ENCODE measurements around the gene CASP4.
A peak's percentile ranks its signal among the peaks of the same experiment; 100 is the strongest.
"Not testable (repeated sequence)": the region's sequence is repeated elsewhere in the genome, so short reads cannot be mapped to it uniquely, and the experiment has no call there.

Gene CASP4

DNA sequence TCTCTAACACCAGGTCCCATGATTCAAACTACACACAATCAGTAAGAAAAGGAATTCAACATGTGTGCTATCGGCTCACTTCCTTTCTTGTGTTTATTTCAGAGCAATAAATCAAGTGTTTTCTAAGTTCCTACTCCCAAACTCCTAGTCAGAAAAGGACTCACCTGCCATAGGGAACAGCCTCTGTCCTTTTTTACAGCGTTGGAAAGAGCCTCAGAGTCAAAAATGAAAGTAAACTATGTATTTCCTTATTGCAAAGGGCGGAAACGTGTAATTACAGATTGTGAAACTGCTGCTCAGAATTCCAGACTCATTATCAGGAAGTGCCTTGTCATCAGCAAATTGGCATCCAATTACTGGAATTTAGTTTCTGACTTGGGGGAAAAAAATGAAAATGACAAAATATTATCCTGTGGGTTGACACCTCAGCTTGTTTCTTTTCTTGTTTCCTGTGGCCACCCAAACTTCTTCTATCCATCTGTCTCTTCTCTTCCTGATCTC, at the start of gene CASP4:
TSS of gene CASP4 (minus strand) at position 220 of the 501 bp plus-strand sequence. CDS start at position 171, 49 bp downstream.
- peak; percentile 89 to 96 for DNase-seq

DNA sequence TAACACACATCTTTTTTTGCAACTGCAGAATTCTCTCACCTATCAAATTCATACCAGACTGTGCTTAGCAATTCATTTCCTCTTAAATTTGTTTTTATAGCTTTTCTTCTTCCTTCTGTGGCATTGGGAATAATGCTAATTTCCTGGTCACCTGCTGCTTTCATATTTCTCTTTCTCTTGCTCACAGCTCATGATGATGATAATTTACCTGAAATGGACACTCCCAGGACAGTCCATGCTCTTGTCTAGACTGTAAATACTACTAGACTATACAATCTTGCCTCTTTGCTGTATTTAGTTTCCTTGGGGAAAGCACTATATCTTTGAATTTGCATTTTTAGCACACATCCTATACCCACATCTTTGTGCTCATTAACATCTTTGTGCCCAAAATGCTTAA, 39.1 kb upstream of the CASP4 start:
- no peak for DNase-seq

DNA sequence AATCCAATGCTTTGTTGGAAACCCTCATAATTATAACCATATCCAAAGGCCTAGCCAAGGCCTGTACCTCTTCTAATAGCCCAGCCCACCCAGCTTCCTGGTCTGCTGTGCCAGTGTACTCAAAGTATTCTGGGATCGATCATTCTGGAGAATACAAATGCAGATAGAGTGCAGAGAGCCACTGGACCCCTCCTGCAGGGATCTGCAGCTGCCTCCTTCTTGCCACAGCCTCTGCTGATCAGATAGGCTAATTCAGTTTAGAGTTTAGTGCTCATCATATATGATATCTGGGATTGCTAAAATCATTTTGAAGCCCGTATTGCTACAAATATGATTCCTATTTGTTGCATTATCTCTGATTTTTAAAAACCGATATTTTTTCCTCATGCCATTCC, 37.1 kb upstream of the CASP4 start:
- peak in 1 of 2 experiments; percentile 59 for DNase-seq

DNA sequence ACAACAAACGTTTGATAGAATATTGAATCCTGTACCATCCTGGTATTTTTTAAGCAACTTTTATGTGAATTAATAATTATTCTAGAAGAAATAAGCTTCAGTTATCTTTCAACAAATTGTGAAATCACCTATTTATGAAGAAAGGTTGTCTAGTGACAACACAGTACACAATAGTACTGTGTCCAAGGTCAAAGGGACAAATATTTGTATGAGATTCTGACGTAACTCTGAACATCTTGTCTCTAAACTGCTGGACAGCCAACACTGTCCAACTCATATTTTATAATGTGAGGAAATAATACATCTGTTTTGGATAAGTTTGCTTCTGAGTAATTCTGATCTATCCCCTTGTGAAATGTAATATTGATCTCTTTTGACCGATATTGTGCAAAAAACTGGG, 35.6 kb upstream of the CASP4 start:
- no peak for DNase-seq

DNA sequence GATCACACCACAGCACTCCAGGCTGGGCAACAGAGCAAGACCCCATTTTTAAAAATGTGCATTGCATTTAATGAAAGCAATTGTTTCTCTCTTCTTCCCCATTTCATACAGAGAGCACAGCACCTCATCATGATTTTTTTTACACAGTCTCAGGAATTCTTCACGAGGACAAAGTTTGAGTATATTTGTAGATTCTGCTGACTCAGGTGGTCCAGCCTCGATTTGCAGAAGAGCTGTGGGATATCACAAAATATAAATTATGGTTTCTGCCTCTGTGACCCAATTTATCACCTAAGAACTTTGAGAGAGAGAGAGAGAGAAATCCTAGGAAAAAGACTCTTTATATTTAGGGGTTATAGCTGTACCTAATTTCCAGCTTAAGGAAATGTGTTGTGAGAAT, 34.8 kb upstream of the CASP4 start:
- no peak for DNase-seq

DNA sequence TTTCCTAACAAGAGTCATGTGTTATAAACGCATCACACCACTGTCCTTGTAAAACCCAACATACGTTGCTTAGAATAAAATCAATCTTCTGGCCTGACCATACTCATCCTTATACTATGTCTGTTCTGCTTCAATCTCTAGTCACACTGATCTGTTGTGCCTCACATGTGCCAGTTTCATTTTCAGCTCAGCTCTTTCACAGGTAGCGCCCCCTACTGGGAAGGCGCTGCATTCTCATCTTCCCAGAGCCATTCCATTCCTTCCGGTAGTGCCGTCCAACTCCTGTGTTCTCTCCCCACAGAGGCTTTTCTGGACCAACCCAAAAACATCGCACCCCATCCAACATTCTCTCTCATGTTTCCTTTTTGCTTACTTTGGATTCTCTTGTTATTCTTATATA, 32.4 kb upstream of the CASP4 start:
- peak in 1 of 2 experiments; percentile 25 for DNase-seq

DNA sequence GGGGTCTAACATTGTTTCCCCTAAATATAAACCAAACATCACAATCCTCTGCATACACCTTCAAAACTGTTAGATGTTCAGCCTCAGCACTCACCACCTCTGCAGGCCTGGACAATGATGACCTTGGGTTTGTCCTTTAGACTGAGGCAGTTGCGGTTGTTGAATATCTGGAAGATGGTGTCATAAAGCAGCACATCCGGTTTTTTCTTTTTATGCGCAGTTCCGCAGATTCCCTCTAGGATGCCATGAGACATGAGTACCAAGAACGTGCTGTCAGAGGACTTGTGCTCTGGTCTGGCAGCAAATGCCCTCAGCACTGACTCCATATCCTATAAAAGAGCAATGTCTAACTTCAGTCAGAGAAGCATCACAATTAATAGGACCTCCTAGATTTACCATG, 31.8 kb upstream of the CASP4 start:
- peak; percentile 43 to 44 for DNase-seq

DNA sequence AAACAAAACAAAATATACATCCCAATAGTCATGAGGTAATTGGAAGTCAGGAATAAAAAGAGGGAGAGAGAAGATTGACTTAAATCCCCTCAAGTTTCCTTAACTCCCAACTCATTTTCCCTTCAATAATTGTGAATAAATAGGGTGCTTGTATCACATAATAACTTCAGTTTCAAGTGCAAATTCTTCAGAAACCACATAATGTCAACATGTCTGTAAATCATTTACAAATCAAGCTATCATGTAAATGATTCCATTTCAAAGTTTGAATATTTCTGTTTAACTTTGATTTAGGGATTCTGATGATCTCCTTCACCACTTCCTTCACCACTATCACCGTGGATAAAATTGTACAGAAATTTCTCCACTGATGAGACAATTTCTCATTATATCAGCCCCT, 31.3 kb upstream of the CASP4 start:
- DNase-seq: no peak

DNA sequence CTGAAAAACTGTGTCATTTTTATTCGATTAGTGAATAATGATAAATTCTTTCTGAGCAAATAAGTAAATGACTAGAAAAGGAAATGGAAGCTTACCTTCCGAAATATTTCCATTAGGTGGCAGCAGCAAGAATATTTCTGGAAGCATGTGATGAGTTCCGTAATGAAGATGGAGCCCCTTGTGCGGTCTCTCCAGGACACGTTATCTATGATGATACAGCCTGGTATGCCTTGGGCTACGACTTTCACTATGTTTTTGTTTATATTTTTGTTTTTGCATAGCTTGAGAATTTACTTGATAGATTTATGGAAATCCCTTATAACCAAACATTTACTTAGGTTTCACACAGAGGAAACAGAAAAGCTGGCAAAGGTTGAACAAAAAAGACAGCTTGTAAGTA, 28.9 kb upstream of the CASP4 start:
- peak in 1 of 2 experiments; percentile 16 for DNase-seq

DNA sequence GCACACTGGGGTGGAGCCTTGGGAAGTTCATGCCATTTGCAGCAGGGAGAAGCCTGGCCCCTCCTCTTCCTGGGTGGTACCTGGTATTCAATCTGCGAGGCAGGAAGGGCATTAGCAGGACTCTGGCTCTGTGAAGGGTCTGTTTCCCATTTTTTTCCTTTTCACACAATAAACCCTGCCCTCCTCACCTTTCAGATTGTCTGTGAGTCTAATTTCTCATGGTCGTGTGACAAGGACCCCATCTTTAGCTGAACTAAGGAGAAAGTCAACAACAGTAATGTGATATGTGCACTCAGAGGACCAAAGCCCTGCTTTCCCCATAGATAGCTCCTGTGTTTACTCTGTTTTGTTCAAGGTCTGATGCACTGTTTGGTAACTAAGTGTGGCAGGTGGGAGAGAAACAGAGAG, 26.6 kb upstream of the CASP4 start:
- DNase-seq: no peak

DNA sequence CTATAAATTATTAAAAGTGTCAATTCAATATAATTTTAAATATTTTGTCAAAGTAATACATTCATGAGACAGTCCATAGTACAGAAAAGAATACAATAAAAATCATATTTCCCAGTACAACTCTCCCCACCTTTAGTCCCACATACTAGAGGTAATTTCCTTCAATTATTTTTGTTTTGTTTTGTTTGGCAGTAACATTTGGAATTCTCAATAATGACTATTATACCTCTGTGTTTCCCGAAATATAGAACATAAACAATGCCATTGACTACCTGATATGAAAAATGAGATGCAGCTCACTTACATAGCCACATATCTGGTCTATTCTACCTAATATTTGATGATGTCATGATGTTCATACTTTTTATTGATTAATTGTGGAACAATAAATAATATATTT, 24.4 kb upstream of the CASP4 start:
- DNase-seq: no peak

DNA sequence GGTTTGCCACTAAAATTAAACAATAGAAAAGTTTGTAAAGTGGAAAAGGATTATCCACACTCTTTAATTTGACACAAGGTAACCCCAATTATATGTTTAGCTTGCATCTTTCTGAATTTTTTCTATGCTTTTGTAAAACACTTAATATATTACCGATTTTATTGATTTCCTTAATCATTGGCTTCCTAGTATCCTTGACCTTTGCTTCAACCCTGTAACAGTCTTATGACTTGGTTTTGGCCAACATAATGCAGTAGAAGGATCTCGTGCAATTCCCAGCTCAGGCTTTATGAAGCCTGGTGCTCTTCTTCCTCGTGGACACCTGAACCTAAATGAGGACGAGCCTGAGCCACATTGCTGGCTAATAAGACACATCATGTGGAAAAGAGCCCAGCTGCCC, 23.6 kb upstream of the CASP4 start:
- no peak for DNase-seq

DNA sequence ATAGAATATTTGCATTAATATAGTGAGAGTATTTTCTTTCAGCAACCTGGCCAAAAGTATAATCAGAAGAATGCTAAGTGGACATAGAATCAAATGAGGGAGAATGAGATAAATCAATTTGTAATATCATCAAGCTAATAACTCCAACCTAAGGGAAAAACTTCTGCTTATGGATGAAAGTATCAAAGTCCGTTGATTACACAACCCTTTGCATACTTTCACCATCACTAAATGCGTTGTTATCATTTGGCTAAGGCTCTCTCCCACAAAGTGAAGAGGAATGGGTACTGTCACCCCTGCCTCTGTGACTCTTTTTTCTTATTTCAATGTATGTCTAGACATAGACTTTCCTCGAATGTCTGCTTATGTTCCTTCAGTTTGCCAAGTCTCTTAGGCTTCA, 16.4 kb upstream of the CASP4 start:
- no peak for DNase-seq

DNA sequence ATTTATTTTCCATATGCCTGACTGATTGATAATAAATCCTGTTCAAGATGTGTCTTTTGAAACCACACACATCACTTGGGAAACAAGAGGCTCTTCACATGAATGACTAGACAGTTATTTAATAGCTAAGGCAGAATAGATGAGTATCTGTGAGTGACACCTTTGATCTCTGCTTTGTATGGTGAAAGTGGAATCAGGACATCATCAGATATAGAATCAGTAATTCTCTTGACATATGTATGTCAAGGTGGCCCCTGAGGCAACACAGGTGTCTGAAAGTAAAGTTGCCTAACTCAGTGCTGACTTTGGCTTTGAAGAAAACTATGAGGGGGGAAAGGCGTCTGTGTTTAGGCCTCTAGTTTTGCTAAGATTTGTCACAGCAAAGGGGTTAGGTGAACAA, 11.5 kb upstream of the CASP4 start:
- DNase-seq: no peak

DNA sequence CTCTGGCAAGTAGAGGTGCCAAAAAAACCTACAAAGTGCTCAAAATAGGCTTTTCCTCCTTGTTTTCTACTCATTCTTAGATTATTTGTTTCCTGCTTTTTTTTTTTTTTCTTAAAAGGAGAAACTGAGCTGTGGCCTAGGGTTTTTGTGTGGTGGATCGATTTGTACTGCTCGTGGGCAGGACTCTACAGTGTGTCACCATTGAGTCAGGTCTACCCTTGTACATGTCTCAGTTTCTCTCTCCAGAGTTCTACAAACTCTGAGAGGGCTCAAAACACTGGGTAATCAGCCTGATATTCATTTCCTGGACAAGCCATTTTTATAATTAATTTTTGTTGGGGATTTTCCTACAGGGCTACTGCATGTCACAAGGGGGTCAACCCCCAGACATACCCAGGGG, 5.2 kb upstream of the CASP4 start:
- no peak for DNase-seq

DNA sequence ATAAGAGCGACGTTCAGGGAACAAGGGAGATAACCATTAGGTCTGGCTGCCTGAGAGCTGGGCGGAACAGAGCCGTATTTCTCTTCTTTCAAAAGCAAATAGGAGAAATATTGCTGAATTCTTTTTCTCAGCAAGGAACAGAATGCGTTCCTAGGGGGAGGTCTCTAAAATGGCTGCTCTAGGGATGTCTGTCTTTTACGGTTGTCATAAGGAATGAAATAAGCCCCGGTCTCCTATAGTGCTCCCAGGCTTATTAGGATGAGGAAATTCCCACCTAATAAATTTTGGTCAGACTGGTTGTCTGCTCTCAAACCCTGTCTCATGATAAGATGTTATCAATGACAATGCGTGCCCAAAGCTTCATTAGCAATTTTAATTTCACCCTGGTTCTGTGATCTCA, 4.5 kb upstream of the CASP4 start:
- DNase-seq: not testable (repeated sequence)

DNA sequence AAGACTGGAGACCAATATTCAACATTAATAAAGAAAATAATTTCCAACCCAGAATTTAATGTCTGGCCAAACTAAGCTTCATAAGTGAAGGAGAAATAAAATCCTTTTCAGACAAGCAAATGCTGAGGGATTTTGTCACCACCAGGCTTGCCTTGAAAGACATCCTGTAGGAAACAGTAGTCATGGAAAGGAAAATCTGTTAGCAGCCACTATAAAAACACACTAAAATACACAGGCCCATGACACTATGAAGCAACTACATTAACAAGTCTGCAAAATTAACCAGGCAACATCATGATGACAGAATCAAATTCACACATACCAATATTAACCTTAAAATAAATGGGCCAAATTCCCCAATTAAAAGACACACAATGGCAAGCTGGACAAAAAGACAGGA, 2.4 kb upstream of the CASP4 start:
- DNase-seq: no peak

DNA sequence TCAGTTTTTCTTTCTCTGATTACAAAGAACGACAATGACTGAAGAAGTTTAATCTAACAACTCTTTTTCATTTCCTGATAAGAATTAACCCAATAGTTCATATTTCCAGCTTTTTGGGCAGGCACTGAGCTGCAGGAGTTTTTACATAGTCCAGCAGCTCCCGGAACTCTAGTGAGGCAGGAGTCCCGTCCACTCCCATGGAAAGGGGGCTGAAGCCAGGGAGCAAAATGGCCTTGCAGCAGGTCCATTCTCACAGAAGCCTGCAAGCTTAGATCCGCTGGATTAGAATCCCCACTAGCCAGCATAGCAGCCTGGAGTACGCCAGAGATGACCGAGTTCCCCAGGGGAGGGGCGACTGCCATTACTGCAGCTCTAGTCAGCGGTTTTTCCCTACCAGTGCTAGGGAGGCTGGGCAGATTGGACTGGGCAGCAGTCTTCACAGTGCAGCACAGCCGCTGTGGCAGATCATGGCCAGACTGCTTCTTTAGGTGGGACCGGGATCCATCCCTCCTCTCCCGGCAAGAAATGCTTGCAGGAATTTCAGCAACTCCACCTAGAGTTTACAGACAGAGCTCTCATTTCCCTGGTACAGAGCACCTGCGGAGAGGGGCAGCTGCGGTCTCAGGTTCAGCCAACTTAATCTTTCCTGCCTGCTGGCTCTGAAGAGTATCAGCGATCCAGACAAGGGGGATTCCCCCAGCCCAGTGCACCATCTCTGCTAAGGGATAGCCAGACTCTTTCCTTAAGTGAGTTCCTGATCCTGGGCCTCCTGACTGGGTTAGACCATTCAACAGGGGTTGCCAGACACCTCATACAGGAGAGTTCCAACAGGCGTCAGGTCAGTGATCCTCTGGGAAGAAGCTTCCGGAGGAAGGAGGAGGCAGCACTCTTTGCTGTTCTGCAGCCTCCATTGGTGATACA, 742 bp upstream of the CASP4 start:
- peak; percentile 15 to 60 for DNase-seq

DNA sequence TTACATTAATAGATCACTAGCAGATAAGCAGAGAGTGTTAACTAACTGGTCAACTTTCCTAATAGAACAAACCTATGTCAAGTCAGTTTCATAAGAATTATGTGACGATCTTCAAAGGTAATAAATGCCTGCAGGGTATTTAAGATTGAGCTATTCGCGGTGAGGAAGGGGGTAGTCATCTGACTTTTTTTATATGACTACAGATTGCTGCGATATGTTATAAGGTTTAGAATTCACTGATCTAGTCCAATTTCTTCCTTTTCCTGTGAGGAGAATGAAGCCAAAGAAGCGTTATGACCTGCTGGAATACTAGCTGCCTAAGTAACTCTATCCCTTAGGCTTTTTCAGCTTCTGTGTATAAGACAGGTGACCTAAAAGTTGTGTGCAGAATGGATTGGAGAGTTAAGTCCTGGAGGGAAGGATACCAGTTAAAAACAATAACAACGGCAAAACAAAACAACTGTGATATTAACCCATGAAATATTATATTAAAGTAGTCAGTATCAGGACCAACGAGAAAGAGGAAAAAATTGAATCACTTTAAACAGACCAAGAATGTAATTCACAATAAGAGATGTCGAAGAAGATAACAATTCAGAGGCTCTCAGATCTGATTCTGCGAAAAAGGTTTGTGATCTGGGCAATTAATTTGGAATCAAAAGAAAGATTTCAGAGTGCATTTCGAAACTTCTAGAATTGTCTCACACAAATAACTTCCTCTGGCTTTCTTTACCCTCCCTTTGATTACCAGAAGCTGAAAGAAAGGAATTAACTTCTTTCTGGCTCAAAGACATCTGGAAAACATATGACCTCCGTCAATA, 630 bp downstream of the CASP4 start:
- peak in 1 of 2 experiments; percentile 59 for DNase-seq

DNA sequence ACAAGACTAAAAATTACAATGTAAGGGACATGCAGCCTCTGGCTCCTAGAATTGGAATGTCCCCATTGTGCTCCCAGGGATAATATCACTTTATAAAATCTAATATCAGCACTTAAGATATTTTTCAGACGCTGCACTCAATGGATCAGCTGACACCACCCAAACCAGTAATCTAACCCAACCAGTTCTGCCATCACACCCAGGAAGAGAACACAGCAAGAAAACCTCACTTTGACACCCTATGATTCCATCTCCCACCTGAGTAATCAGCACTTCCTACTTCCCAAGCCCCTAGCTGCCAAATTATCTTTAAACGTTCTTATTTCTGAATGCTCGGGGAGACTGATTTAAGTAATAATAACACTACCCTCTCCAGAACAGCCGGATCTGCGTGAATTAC, 2.6 kb downstream of the CASP4 start:
- no peak for DNase-seq

DNA sequence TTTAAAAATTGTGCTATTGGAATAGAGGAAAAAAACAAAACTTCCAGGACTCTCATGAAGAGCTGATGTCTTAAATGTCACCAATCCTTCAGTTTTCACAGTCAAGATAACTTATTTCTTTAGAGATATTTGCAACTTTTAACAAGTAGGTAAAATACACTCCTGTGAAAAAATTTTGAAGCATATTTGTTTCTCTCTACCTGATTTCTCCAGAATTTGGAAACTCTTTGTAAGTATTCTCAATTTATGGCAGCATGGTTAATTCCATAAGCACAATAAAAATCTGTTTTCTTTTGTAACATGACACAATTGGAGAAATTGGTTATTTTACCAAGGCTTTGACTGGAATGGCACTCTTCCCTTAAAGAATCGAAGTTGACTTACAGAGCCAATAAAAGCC, 4.1 kb downstream of the CASP4 start:
- no peak for DNase-seq

DNA sequence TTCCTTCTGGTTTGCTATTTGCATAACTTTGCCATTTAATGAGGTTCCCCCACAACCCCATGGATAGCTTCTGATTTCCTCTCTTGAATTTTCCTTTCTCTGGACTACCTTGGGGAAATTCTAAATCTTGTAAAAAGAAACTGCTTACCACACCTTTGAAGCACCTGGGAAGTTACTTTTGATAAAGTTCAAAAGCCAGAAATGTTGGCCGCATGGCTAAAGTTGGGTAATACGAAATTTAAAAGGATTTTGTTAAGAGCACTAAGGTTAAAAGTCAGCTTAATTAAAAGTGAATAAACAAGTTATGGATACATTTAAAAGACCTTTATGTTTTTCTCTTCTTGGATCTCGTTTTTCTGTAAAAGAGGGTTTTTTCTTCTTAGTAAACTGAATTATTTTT, 5.5 kb downstream of the CASP4 start:
- no peak for DNase-seq

DNA sequence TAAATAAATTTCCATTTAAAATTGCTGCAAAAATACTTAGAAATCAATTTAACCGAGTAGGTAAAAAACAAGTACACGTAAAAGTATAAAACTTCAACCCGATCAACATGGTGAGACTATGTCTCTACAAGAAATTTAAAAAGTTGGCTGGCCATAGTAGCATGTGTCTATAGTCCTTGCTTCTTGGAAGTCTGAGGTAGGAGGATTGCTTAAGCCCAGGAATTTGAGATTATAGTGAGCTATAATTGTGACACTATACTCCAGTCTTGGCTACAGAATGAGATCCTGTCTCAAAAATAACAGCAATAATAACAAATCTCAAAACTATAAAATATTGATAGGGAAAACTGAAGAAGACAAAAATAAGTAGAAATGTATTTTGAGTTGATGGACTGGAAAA, 11.1 kb downstream of the CASP4 start:
- no peak for DNase-seq

DNA sequence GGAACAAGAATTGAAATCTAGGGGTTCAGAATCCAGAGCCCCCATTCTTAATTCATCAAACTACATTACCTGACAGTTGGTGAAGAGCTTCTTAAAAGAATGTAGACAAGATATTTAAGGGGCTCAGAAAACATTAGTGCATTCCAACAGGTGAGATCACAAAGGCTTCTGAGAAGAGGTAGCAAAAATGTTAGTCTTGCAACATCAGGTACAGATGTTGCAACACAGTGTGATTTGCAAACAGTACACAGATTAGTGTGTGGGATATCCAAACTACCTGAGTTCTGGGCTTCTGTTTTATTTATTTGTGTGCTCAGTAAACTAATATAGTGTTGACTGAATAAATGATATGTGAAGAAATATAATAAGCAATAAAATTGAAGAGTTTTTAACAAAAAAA, 11.8 kb downstream of the CASP4 start:
- no peak for DNase-seq

Measured in SW 1271 (cell line).